ENCODE measurements around the gene UBE2V1. TPM values are rescaled to one million over a fixed set of nuclear protein-coding genes. Genes with fewer than 3 reads are reported as not detected.

Gene UBE2V1
- total and polyA plus RNA-seq, 2 of the 13 experiments (the other 11 are each of a cell fraction or from before 2014, with no cell fraction given): 81.3 to 132 TPM

DNA sequence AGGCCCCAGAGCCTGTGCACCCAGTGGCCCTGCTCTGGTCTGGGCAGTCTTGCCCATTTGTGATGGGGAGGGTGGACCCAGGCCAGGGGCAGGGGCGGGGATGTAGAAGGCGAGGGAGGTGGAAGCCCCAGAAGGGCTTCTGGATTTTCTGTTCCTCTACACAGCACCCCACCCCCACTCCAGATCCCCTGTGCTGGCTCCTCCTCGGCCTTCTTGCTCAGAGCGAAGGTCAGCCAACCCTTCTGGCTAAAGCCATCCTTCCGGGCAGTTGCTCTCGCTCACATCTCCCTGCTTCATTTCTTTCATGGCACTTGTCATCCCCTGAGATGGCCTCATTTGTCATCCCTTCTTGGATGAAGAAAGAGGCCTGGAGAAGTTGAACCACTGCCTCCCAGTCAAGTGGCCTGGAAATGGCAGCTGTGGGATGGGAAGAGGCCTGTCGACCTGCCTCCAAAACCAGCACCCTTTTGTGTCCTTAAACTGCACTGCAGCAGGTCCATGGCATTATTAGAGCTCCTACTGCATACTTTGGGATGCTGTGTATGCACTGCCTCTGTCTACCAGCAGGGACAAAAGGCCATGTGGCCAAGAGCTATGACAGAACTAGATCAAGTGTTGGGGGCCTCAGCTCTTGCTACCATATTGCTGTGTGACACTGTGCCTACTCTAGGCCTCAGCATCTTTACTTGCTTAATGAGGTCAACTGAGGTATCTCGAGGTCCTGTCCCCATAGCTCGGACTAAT lies 20.7 kb upstream of the UBE2V1 start:
- peak; percentile 33; the same call in 2 of the 3 replicates for ATAC-seq
- no peak for FAIRE-seq
- peaks cover 14% of the 10 kb centered on the region for H3K79me2 ChIP-seq (ENCODE audit: insufficient read depth, low read length)

More for the DNA sequence above, 20.7 kb upstream of the UBE2V1 start:
- H3K9me3 ChIP-seq (ENCODE audit: low read length): no peaks in the 10 kb centered on the region
- peaks cover 18% of the 10 kb centered on the region for H3K4me1 ChIP-seq (ENCODE audit: insufficient read depth, low read length)
- intact Hi-C loops (cut with micrococcal nuclease; ENCODE audit: unreplicated experiment): no loop called here
- no peak overlapping the region for H3K27ac ChIP-seq (ENCODE audit: extremely low read length, insufficient read depth, low read length)
- CTCF ChIA-PET (ENCODE audit: low intra/inter-chr PET ratio, low total read pairs): interaction anchor here (0.9 kb wide), 1 partner anchor 35 kb away, joined by 3 read pairs; no protein-coding TSS in a partner anchor
- peaks cover 3% of the 10 kb centered on the region; the same call in 1 of the 2 replicates for H4K20me1 ChIP-seq (ENCODE audit: insufficient read depth, low read length)
- peaks cover 58 to 73% of the 10 kb centered on the region in 2 experiments for H3K36me3 ChIP-seq (replicated peaks in 1 of 2; ENCODE audit: control insufficient read depth in 1 of 2, insufficient read depth in 2 of 2, low read length in 2 of 2)
- H3K9ac ChIP-seq (ENCODE audit: insufficient read depth, low read depth, low read length): no peak overlapping the region
- DNase-seq (ENCODE audit: low spot score): no peak
- WGBS (ENCODE audit: low lambda C conversion rate): 92% methylated on average over 9 of the region's 9 CpGs
- H3K27me3 ChIP-seq (ENCODE audit: control insufficient read depth in 1 of 2, insufficient read depth in 2 of 2, low read length in 2 of 2): no peaks in the 10 kb centered on the region
- H2AFZ ChIP-seq (ENCODE audit: low read length): no peak overlapping the region
- no peak overlapping the region for H3K4me2 ChIP-seq (ENCODE audit: low read depth, low read length)
- in situ Hi-C loops (cut with HindIII; ENCODE audit: extremely low pct_ligation_motif_present, low pct_unique_long_range_greater_than_20kb): no loop called here
- POLR2A ChIA-PET: interaction anchor here (1.0 to 1.7 kb wide), 5 partner anchors 11 to 32 kb away, joined by 4 to 8 read pairs (median 5); partner anchors contain the start of gene PEDS1
- TF ChIP-seq ATF7 (IDR thresholded peaks at IDR 0.05) (no peak), ATF7 (CRISPR knock-in tag; IDR thresholded peaks at IDR 0.05) (no peak), ZNF329 (CRISPR knock-in tag; IDR thresholded peaks at IDR 0.05; ENCODE audit: low read depth) (no peak), ZNF33B (CRISPR knock-in tag; IDR thresholded peaks at IDR 0.05) (no peak), ZNF460 (CRISPR knock-in tag; IDR thresholded peaks at IDR 0.05; ENCODE audit: borderline replicate concordance) (no peak), KLF16 (CRISPR knock-in tag; IDR thresholded peaks at IDR 0.05) (no peak), NFIB (CRISPR knock-in tag; IDR thresholded peaks at IDR 0.05; ENCODE audit: borderline replicate concordance) (no peak), SRF (IDR thresholded peaks at IDR 0.05; ENCODE audit: low read depth, low read length) (no peak)
- TF ChIP-seq, protein P1, sequence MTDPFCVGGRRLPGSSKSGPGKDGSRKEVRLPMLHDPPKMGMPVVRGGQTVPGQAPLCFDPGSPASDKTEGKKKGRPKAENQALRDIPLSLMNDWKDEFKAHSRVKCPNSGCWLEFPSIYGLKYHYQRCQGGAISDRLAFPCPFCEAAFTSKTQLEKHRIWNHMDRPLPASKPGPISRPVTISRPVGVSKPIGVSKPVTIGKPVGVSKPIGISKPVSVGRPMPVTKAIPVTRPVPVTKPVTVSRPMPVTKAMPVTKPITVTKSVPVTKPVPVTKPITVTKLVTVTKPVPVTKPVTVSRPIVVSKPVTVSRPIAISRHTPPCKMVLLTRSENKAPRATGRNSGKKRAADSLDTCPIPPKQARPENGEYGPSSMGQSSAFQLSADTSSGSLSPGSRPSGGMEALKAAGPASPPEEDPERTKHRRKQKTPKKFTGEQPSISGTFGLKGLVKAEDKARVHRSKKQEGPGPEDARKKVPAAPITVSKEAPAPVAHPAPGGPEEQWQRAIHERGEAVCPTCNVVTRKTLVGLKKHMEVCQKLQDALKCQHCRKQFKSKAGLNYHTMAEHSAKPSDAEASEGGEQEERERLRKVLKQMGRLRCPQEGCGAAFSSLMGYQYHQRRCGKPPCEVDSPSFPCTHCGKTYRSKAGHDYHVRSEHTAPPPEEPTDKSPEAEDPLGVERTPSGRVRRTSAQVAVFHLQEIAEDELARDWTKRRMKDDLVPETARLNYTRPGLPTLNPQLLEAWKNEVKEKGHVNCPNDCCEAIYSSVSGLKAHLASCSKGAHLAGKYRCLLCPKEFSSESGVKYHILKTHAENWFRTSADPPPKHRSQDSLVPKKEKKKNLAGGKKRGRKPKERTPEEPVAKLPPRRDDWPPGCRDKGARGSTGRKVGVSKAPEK (CRISPR knock-in tag; IDR thresholded peaks at IDR 0.05; ENCODE audit: borderline replicate concordance): no peak
- TF ChIP-seq, protein P2, sequence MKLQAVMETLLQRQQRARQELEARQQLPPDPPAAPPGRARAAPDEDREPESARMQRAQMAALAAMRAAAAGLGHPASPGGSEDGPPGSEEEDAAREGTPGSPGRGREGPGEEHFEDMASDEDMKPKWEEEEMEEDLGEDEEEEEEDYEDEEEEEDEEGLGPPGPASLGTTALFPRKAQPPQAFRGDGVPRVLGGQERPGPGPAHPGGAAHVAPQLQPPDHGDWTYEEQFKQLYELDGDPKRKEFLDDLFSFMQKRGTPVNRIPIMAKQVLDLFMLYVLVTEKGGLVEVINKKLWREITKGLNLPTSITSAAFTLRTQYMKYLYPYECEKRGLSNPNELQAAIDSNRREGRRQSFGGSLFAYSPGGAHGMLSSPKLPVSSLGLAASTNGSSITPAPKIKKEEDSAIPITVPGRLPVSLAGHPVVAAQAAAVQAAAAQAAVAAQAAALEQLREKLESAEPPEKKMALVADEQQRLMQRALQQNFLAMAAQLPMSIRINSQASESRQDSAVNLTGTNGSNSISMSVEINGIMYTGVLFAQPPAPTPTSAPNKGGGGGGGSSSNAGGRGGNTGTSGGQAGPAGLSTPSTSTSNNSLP (IDR thresholded peaks at IDR 0.05; ENCODE audit: low read depth, low read length): no peak
- no peak overlapping the region for H3K4me3 ChIP-seq (replicated peaks in 1 of 3; ENCODE audit: insufficient read depth in 1 of 3, low read depth in 2 of 3, low read length in 3 of 3)
- BruUV-seq (replicated peaks): no TSS peak
